ENCODE measurements around the gene OLFM2.
"Not testable (repeated sequence)": the region's sequence is repeated elsewhere in the genome, so short reads cannot be mapped to it uniquely, and the experiment has no call there.

The OLFM2 gene

DNA sequence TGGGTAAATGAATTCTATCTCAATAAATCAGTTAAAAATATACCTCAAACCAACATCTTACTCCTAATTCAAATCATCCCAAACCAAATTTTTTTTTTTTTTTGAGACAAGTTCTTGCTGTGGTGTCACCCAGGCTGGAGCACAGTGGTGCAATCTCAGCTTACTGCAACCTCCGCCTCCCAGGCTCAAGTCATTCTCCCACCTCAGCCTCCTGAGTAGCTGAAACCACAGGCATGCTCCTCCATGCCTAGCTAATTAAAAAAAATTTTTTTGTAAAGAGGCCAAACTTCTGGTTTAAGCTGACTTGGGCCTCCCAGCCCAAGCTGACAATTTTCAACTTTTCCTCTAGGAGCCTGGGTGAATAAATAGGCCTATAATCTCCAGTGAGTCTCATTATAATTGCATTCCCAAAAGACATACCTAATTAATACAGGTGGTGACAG lies 22.1 kb upstream of the OLFM2 start:
- no peak for DNase-seq (ENCODE audit: low spot score)
- TF ChIP-seq, protein P1, sequence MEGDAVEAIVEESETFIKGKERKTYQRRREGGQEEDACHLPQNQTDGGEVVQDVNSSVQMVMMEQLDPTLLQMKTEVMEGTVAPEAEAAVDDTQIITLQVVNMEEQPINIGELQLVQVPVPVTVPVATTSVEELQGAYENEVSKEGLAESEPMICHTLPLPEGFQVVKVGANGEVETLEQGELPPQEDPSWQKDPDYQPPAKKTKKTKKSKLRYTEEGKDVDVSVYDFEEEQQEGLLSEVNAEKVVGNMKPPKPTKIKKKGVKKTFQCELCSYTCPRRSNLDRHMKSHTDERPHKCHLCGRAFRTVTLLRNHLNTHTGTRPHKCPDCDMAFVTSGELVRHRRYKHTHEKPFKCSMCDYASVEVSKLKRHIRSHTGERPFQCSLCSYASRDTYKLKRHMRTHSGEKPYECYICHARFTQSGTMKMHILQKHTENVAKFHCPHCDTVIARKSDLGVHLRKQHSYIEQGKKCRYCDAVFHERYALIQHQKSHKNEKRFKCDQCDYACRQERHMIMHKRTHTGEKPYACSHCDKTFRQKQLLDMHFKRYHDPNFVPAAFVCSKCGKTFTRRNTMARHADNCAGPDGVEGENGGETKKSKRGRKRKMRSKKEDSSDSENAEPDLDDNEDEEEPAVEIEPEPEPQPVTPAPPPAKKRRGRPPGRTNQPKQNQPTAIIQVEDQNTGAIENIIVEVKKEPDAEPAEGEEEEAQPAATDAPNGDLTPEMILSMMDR (IDR thresholded peaks at IDR 0.05; ENCODE audit: borderline replicate concordance, control extremely low read depth, extremely low read depth, insufficient read depth, missing control alignments), result no peak
- in situ Hi-C loops (cut with MboI; ENCODE audit: low sequenced_read_pairs, unreplicated experiment), result no loop called here

DNA sequence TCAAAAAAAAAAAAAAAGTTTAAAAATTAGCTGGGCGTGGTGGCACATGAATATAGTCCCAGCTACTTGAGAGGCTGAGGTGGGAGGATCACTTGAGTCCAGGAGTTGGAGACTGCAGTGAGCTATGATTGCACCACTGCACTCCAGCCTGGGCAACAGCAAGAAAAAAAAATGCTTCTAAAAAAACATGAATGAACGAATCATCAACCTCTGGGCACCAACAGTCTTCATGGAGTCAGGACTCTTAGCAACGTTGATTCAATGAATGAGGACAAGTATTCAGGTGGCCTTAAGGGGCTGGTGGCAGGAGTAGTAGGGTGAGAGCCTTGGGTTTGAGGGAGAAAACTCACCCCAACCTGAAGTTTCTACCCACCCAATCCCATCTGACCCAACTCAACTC lies 20.6 kb upstream of the OLFM2 start:
- DNase-seq (ENCODE audit: low spot score), result no peak
- in situ Hi-C loops (cut with MboI; ENCODE audit: low sequenced_read_pairs, unreplicated experiment), result no loop called here
- TF ChIP-seq, protein P1 (IDR thresholded peaks at IDR 0.05; ENCODE audit: borderline replicate concordance, control extremely low read depth, extremely low read depth, insufficient read depth, missing control alignments), result no peak

DNA sequence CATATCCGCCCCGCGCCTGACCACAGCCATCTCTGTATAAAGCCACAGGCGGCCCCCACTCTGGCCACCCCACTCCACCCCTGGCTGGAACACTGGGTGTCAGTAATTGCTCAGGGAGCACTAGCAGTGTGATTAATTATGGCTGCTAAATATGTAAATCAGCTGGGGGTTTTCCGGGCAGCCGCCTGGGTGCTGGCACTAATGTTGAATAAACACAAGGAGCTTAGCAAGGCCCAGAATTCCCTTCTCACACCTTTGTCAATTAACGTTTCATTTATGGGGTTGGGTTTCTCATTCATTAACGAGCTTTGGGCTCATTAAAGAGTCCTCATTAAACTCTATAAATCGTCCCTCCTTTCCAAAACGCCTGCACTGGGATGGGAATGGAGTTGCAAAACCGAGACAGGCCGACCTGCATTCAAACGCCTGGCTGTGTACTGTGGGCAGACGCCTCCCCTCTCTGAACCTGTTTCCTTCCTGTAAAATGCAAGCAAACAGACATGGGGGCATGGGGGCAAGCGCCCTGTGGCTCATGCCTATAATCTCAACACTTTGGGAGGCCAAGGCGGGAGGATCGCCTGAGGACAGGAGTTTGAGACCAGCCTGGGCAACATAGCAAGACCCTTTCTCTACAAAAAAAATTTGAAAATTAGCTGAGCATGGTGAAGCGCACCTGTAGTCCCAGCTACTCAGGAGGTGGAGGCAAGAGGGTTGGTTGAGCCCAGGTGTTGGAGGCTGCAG lies 17.7 kb upstream of the OLFM2 start:
- TF ChIP-seq, protein P1 (IDR thresholded peaks at IDR 0.05; ENCODE audit: borderline replicate concordance, control extremely low read depth, extremely low read depth, insufficient read depth, missing control alignments), result no peak
- in situ Hi-C loops (cut with MboI; ENCODE audit: low sequenced_read_pairs, unreplicated experiment), result no loop called here
- no peak for DNase-seq (ENCODE audit: low spot score)

DNA sequence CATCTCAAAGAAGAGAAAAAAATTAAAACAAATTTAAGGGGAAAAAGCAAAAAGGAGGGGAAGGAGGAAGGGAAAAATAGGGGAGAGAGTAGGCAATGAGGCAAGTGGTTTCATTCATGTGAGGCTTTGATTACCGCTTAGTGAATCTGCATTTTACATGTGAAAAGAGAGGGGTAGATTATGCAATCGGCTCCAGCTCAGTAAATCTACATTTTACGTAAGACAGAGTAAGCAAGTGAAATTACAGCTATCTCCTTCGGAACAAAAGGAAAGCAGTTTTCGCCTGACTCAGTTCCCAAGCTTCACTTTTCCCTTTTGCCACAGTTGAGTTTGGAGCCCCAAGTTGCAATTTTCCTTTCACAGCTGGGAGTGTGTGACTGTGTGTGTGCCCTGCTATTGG lies 16.0 kb upstream of the OLFM2 start:
- in situ Hi-C loops (cut with MboI; ENCODE audit: low sequenced_read_pairs, unreplicated experiment), result no loop called here
- TF ChIP-seq, protein P1 (IDR thresholded peaks at IDR 0.05; ENCODE audit: borderline replicate concordance, control extremely low read depth, extremely low read depth, insufficient read depth, missing control alignments), result no peak
- DNase-seq (ENCODE audit: low spot score), result no peak

DNA sequence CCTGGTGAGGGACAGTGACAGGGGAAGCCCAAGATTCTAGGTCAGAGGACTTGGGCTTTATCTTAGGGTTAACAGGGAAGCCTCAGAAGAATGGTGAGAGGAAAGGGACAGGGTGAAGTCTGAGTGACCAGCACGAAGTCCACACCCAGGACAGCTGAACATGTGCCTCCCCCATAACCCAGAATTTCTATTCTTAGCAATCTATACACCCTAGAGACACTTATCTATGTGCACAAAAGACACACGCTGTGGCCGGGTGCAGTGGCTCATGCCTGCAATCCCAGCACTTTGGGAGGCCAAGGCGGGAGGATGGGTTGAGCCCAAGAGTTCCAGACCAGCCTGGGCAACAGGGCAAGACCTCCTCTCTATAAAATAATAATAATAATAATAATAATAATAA lies 11.1 kb upstream of the OLFM2 start:
- in situ Hi-C loops (cut with MboI; ENCODE audit: low sequenced_read_pairs, unreplicated experiment), result loop anchor here (25.0 kb wide), 2 partner anchors 290 to 440 kb away; partner anchors contain the start of genes S1PR2 and TYK2

DNA sequence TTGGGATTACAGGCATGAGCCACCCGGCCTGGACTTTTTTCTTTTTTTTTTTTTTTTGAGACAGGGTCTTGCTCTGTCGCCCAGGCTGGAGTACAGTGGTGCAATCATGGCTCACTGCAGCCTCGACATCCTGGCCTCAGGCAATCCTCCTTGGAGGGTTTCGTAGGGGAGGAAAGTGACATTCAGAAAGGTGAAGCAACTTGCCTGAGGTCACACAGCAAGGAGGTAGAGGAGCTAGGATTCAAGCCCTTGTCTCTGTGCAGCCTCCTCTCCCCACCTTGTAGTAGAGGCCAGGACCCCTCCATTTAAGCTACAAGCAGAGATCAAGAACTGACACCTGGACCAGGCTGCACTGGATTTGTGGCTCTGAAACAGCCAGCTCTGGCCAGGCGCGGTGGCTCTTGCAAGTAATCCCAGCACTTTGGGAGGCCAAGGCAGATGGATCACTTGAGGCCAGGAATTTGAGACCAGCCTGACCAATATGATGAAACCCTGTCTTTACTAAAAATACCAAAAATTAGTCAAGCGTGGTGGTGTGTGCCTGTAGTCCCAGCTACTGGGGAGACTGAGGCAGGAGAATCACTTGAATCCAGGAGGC lies 10.3 kb upstream of the OLFM2 start:
- in situ Hi-C loops (cut with MboI; ENCODE audit: low sequenced_read_pairs, unreplicated experiment), result loop anchor here (25.0 kb wide), 2 partner anchors 291 to 441 kb away; partner anchors contain the start of genes S1PR2 and TYK2
- not testable (repeated sequence) for DNase-seq (ENCODE audit: low spot score)

More for the DNA sequence above, 11.1 kb upstream of the OLFM2 start:
- TF ChIP-seq, protein P1 (IDR thresholded peaks at IDR 0.05; ENCODE audit: borderline replicate concordance, control extremely low read depth, extremely low read depth, insufficient read depth, missing control alignments), result no peak
- DNase-seq (ENCODE audit: low spot score), result no peak
